Duodenal mucosa (tissue), 2 donors: Measurements from ENCODE around the gene AFF3.
"Not testable (repeated sequence)": the region's sequence is repeated elsewhere in the genome, so short reads cannot be mapped to it uniquely, and the experiment has no call there.

Experiments used
- H3K27ac ChIP-seq: one replicate; pipeline ENCODE4 v1.7.0; 2013; ENCODE audit warnings: low read depth, low read length
- H3K27me3 ChIP-seq, 2 donors: one replicate each; pipeline ENCODE4 v1.7.0; 2013; ENCODE audit warnings: low read length in 2 of 2, control low read depth in 1 of 2; ENCODE audit not compliant: insufficient read depth in 2 of 2, control insufficient read depth in 1 of 2
- H3K36me3 ChIP-seq, 2 donors: one replicate each; pipeline ENCODE4 v1.7.0; 2013; ENCODE audit warnings: low read length in 2 of 2, control low read depth in 1 of 2; ENCODE audit not compliant: insufficient read depth in 2 of 2, control insufficient read depth in 1 of 2
- H3K4me1 ChIP-seq, 2 donors: one replicate each; pipeline ENCODE4 v1.7.0; 2013; ENCODE audit warnings: low read length in 2 of 2, control low read depth in 1 of 2; ENCODE audit not compliant: insufficient read depth in 2 of 2, control insufficient read depth in 1 of 2
- H3K4me3 ChIP-seq, 2 donors: one replicate each; pipeline ENCODE4 v1.7.0; 2013; ENCODE audit warnings: low read length in 2 of 2, low read depth in 1 of 2
- H3K9ac ChIP-seq, 2 donors: one replicate each; pipeline ENCODE4 v1.7.0; 2013; ENCODE audit warnings: low read length in 2 of 2, low read depth in 1 of 2
- H3K9me3 ChIP-seq, 2 donors: one replicate each; pipeline ENCODE4 v1.7.0; 2013; ENCODE audit warnings: low read length in 2 of 2, control low read depth in 1 of 2; ENCODE audit not compliant: control insufficient read depth in 1 of 2

AFF3 gene

GRCh38 chr2:99959261-99960014, 183.0 kb downstream of the AFF3 start:
- H3K27ac ChIP-seq: no peak overlapping the region
- peaks cover 0 to 5% of the 10 kb centered on the region in 2 donors for H3K27me3 ChIP-seq
- peaks cover 0 to 3% of the 10 kb centered on the region in 2 donors for H3K4me1 ChIP-seq
- no peaks in the 10 kb centered on the region for H3K9me3 ChIP-seq
- no peaks in the 10 kb centered on the region for H3K36me3 ChIP-seq
- no peak overlapping the region for H3K9ac ChIP-seq
- no peak overlapping the region for H3K4me3 ChIP-seq

GRCh38 chr2:99957332-99958133, 184.9 kb downstream of the AFF3 start:
- H3K27me3 ChIP-seq: peaks cover 0 to 5% of the 10 kb centered on the region in 2 donors
- H3K27ac ChIP-seq: no peak overlapping the region
- H3K9me3 ChIP-seq: no peaks in the 10 kb centered on the region
- peaks cover 0 to 3% of the 10 kb centered on the region in 2 donors for H3K4me1 ChIP-seq
- no peak overlapping the region for H3K4me3 ChIP-seq
- no peak overlapping the region for H3K9ac ChIP-seq
- H3K36me3 ChIP-seq: no peaks in the 10 kb centered on the region

GRCh38 chr2:99956232-99957030, 186.0 kb downstream of the AFF3 start:
- H3K9me3 ChIP-seq: no peaks in the 10 kb centered on the region
- H3K9ac ChIP-seq: no peak overlapping the region
- H3K4me1 ChIP-seq: peaks cover 0 to 3% of the 10 kb centered on the region in 2 donors
- no peak overlapping the region for H3K4me3 ChIP-seq
- no peak overlapping the region for H3K27ac ChIP-seq
- H3K36me3 ChIP-seq: no peaks in the 10 kb centered on the region
- H3K27me3 ChIP-seq: peaks cover 0 to 5% of the 10 kb centered on the region in 2 donors

GRCh38 chr2:99953750-99954149, 188.6 kb downstream of the AFF3 start:
- Histone ChIP-seq H3K27me3 (no peaks in the 10 kb centered on the region), H3K9ac (no peak overlapping the region)

GRCh38 chr2:99949963-99950362, 192.4 kb downstream of the AFF3 start:
- no peak overlapping the region for H3K27ac ChIP-seq
- H3K9ac ChIP-seq: no peak overlapping the region
- H3K9me3 ChIP-seq: no peaks in the 10 kb centered on the region
- no peak overlapping the region for H3K4me3 ChIP-seq
- no peaks in the 10 kb centered on the region for H3K36me3 ChIP-seq
- no peaks in the 10 kb centered on the region for H3K4me1 ChIP-seq
- no peaks in the 10 kb centered on the region for H3K27me3 ChIP-seq

More at GRCh38 chr2:99953750-99954149, 188.6 kb downstream of the AFF3 start:
- Histone ChIP-seq H3K27ac (no peak overlapping the region), H3K9me3 (no peaks in the 10 kb centered on the region), H3K36me3 (no peaks in the 10 kb centered on the region), H3K4me3 (no peak overlapping the region), H3K4me1 (no peaks in the 10 kb centered on the region)

- Histone ChIP-seq H3K4me1 (no peaks in the 10 kb centered on the region), H3K27ac (no peak overlapping the region), H3K9ac (no peak overlapping the region), H3K4me3 (no peak overlapping the region), H3K36me3 (no peaks in the 10 kb centered on the region), H3K27me3 (no peaks in the 10 kb centered on the region), H3K9me3 (no peaks in the 10 kb centered on the region)
Observed at GRCh38 chr2:99949530-99949929, 192.9 kb downstream of the AFF3 start.

GRCh38 chr2:99948010-99948409, 194.4 kb downstream of the AFF3 start:
- H3K9me3 ChIP-seq: no peaks in the 10 kb centered on the region
- no peak overlapping the region for H3K9ac ChIP-seq
- H3K27ac ChIP-seq: no peak overlapping the region
- H3K36me3 ChIP-seq: no peaks in the 10 kb centered on the region
- H3K4me3 ChIP-seq: no peak overlapping the region
- H3K27me3 ChIP-seq: no peaks in the 10 kb centered on the region
- no peaks in the 10 kb centered on the region for H3K4me1 ChIP-seq

- not testable (repeated sequence) for H3K27me3 ChIP-seq, H3K9ac ChIP-seq, H3K9me3 ChIP-seq, H3K36me3 ChIP-seq, H3K4me1 ChIP-seq, H3K27ac ChIP-seq, H3K4me3 ChIP-seq
Observed at GRCh38 chr2:99947366-99947765, 195.0 kb downstream of the AFF3 start.

- Histone ChIP-seq H3K4me1 (no peaks in the 10 kb centered on the region), H3K4me3 (no peak overlapping the region), H3K36me3 (no peaks in the 10 kb centered on the region), H3K9me3 (no peaks in the 10 kb centered on the region), H3K27ac (no peak overlapping the region), H3K27me3 (no peaks in the 10 kb centered on the region), H3K9ac (no peak overlapping the region)
Observed at GRCh38 chr2:99944019-99944418, 198.4 kb downstream of the AFF3 start.
